NK-92 treated with Interleukin-12 subunit alpha and Interleukin-12 subunit beta, amount 100 ng/mL, for 24 hours (cell line): Measurements from ENCODE around the gene CCDC120.

Experiments
- DNase-seq: peaks from one replicate; lab custom pipeline; 2025; lab: John Stamatoyannopoulos, UW

CCDC120 gene

GRCh38 chrX:49101629-49101984 is 42.8 kb downstream of the CCDC120 start:
- DNase-seq = peak; percentile 31

GRCh38 chrX:49102190-49102589 is 43.4 kb downstream of the CCDC120 start:
- DNase-seq = no peak

- no peak for DNase-seq
These were observed 44.8 kb downstream of the CCDC120 start for GRCh38 chrX:49103637-49104036.

- DNase-seq = no peak
These were observed 47.5 kb downstream of the CCDC120 start for GRCh38 chrX:49106296-49106695.

GRCh38 chrX:49106930-49107329 is 48.1 kb downstream of the CCDC120 start:
- DNase-seq = no peak

- no peak for DNase-seq
These were observed 49.8 kb downstream of the CCDC120 start for GRCh38 chrX:49108641-49109040.

- no peak for DNase-seq
These were observed 51.6 kb downstream of the CCDC120 start for GRCh38 chrX:49110417-49110816.

- DNase-seq = no peak
These were observed 53.0 kb downstream of the CCDC120 start for GRCh38 chrX:49111791-49112190.

GRCh38 chrX:49116076-49116475 is 57.3 kb downstream of the CCDC120 start:
- DNase-seq = no peak

GRCh38 chrX:49116716-49117115 is 57.9 kb downstream of the CCDC120 start:
- no peak for DNase-seq

- DNase-seq = no peak
These were observed 58.8 kb downstream of the CCDC120 start for GRCh38 chrX:49117581-49117980.
